Endodermal cell (in vitro differentiated cells): ENCODE measurements around the gene DPEP2NB. TPM values are rescaled to one million over a fixed set of nuclear protein-coding genes. Genes with fewer than 3 reads are reported as not detected.

Experiments
- DNase-seq: peaks from one replicate; pipeline ENCODE4 v3.0.0-alpha.2; 2017
- H3K27ac ChIP-seq: 2 replicates; pipeline ENCODE4 v1.5.1; 2013; ENCODE audit warnings: mild to moderate bottlenecking, low read depth, low read length, moderate library complexity
- H3K27me3 ChIP-seq: 2 replicates; pipeline ENCODE4 v1.6.1; 2013; ENCODE audit warnings: mild to moderate bottlenecking, low read length, moderate library complexity; ENCODE audit not compliant: insufficient read depth, control insufficient read depth, poor library complexity, severe bottlenecking
- H3K36me3 ChIP-seq: 2 replicates; pipeline ENCODE4 v1.7.0; 2013; ENCODE audit warnings: mild to moderate bottlenecking, low read length, moderate library complexity; ENCODE audit not compliant: control insufficient read depth, insufficient read depth
- H3K4me1 ChIP-seq: one replicate; pipeline ENCODE4 v1.7.0; 2013; ENCODE audit warnings: low read length; ENCODE audit not compliant: control insufficient read depth, insufficient read depth
- H3K4me3 ChIP-seq: 2 replicates; pipeline ENCODE4 v1.5.1; 2013; ENCODE audit warnings: mild to moderate bottlenecking, low read length, moderate library complexity
- H3K9ac ChIP-seq: 2 replicates; pipeline ENCODE4 v1.6.1; 2013; ENCODE audit warnings: mild to moderate bottlenecking, low read length, moderate library complexity; ENCODE audit not compliant: poor library complexity, severe bottlenecking; ENCODE audit errors: extremely low read depth
- H3K9me3 ChIP-seq: 2 replicates; pipeline ENCODE4 v1.6.1; 2013; ENCODE audit warnings: mild to moderate bottlenecking, low read length, moderate library complexity; ENCODE audit not compliant: control insufficient read depth
- H3K27ac Mint-ChIP-seq: 2 replicates; pipeline ENCODE4 v1.8.0; 2020; ENCODE audit warnings: mixed read lengths
- H3K27me3 Mint-ChIP-seq: 2 replicates; pipeline ENCODE4 v1.8.0; 2021; ENCODE audit warnings: mild to moderate bottlenecking, mixed read lengths; ENCODE audit not compliant: insufficient read depth
- H3K36me3 Mint-ChIP-seq: 2 replicates; pipeline ENCODE4 v1.8.0; 2020; ENCODE audit warnings: low read depth, mixed read lengths
- H3K4me1 Mint-ChIP-seq: 2 replicates; pipeline ENCODE4 v1.8.0; 2020; ENCODE audit warnings: mixed read lengths
- H3K4me3 Mint-ChIP-seq: 2 replicates; pipeline ENCODE4 v1.8.0; 2020; ENCODE audit warnings: mild to moderate bottlenecking, moderate library complexity, mixed read lengths
- H3K9me3 Mint-ChIP-seq: 2 replicates; pipeline ENCODE4 v1.8.0; 2020; ENCODE audit warnings: mild to moderate bottlenecking, mixed read lengths
- CTCF ChIP-seq: fragments of 200-600 bp; sonication (generic); conservative IDR thresholded peaks from 2 replicates; pipeline ENCODE4 v1.5.0; 2021; ENCODE audit warnings: antibody characterized with exemption, mild to moderate bottlenecking
- WGBS, 2 experiments: methylation state at CpG; one replicate each; pipeline versions ENCODE4 v1.1.5 to v1.1.7; 2013; ENCODE audit warnings: missing lambda C conversion rate in 2 of 2, mixed read lengths in 1 of 2; ENCODE audit not compliant: insufficient coverage in 1 of 2, insufficient read length in 1 of 2; 5-methylcytosine and 5-hydroxymethylcytosine counted together
- long read RNA-seq, 4 experiments: library from polyadenylated mRNA in 2 of 4; library from RNA in 1 of 4; library from capped mRNA in 1 of 4; stranded (forward) in 3 of 4; unstranded in 1 of 4; transcript quantifications; one replicate each; pipeline ENCODE4 v2.0.0, GENCODE V29; 2020 to 2021; ENCODE audit warnings: inconsistent platforms in 1 of 4
- polyA plus RNA-seq, 2 experiments: library from polyadenylated mRNA; stranded (reverse); fragments of 50-300 nt; gene quantifications; one replicate each; pipeline ENCODE4 v1.2.3, GENCODE V29; 2013
- total RNA-seq, 2 donors: library from RNA; stranded (reverse); fragmentation: NEBNext Ultra II Directional in 1 of 2; extraction: Animal tissue kit (Norgen Biotek cat#: 25700) in 1 of 2; gene quantifications; 2 replicates in 1 of 2; 3 replicates in 1 of 2; pipeline ENCODE4 v1.2.1, GENCODE V29; 2021

DPEP2NB gene
- not detected for total RNA-seq
- polyA plus RNA-seq (2013, experiment 1 of 2): not detected
- not detected for polyA plus RNA-seq (2013, experiment 2 of 2)
- long read RNA-seq, experiment 1: 0 reads
- long read RNA-seq, experiment 2: 0 reads
- long read RNA-seq, experiment 3: 0 reads
- long read RNA-seq, experiment 4: 0 reads

GRCh38 chr16:68015681-68016080 is at the start of gene DPEP2NB:
TSS of gene DPEP2NB (minus strand) at chr16:68015911. CDS start at chr16:68015770, 141 bp downstream.
- no peak within 1 kb of the TSS for H3K27ac Mint-ChIP-seq
- no peaks in the 10 kb centered on the region for H3K36me3 Mint-ChIP-seq
- Histone ChIP-seq H3K36me3 (no peaks in the 10 kb centered on the region), H3K27me3 (no peaks in the 10 kb centered on the region), H3K9me3 (no peaks in the 10 kb centered on the region), H3K27ac (no peak within 1 kb of the TSS), H3K9ac (no peak within 1 kb of the TSS), H3K4me3 (no peak within 1 kb of the TSS), H3K4me1 (no peaks in the 10 kb centered on the region)
- 91 to 95% methylated on average over 4 to 5 of the region's 5 CpGs for WGBS, 2 experiments
- DNase-seq: no peak
- peaks cover 20% of the 10 kb centered on the region for H3K4me1 Mint-ChIP-seq
- no peak for TF ChIP-seq CTCF
- H3K4me3 Mint-ChIP-seq: no peak within 1 kb of the TSS
- no peaks in the 10 kb centered on the region for H3K9me3 Mint-ChIP-seq
- peaks cover 4% of the 10 kb centered on the region for H3K27me3 Mint-ChIP-seq

GRCh38 chr16:68064791-68065365 is 49.2 kb upstream of the DPEP2NB start:
- peak; percentile 92 for DNase-seq
- H3K27ac ChIP-seq: no peak overlapping the region
- H3K9me3 ChIP-seq: no peaks in the 10 kb centered on the region
- H3K27me3 ChIP-seq: no peaks in the 10 kb centered on the region
- peaks cover 41% of the 10 kb centered on the region for H3K36me3 ChIP-seq
- H3K9me3 Mint-ChIP-seq: no peaks in the 10 kb centered on the region
- no peak overlapping the region for H3K4me3 Mint-ChIP-seq
- H3K4me1 Mint-ChIP-seq: no peaks in the 10 kb centered on the region
- H3K27ac Mint-ChIP-seq: no peak overlapping the region
- H3K36me3 Mint-ChIP-seq: peaks cover 28% of the 10 kb centered on the region
- TF ChIP-seq CTCF: peak; percentile 89
- WGBS, 2 experiments: 50 to 100% methylated on average over 1 to 2 of the region's 2 CpGs
- no peaks in the 10 kb centered on the region for H3K4me1 ChIP-seq
- no peaks in the 10 kb centered on the region for H3K27me3 Mint-ChIP-seq
- H3K4me3 ChIP-seq: no peak overlapping the region
- H3K9ac ChIP-seq: no peak overlapping the region

DNA sequence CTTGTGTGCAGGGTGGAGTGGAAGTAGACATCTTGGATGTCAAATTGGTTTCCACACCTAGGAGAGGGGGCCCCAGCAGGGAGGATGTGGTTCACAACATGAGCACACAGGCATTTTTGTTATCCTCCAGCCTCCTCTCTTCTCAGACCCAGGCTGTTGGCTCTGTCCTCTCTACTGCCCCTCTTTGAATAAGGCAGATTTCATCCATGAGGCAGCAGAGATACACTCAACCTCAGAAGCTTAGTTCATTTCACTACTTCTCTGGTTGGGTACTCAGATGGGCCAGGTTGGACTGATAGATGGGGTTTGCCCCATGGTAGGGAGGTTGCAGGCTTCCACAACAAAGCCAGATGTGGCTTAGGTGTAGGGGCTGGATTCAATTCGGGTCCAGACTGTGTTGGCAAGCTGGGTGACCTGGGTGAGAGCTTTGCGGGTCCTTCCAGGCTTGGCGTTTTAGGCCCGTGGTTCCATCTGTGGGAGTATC is 47.2 kb upstream of the DPEP2NB start:
- peaks cover 26% of the 10 kb centered on the region for H3K36me3 Mint-ChIP-seq
- no peaks in the 10 kb centered on the region for H3K9me3 Mint-ChIP-seq
- no peak overlapping the region for H3K9ac ChIP-seq
- H3K4me3 ChIP-seq: no peak overlapping the region
- no peak for TF ChIP-seq CTCF
- no peak overlapping the region for H3K27ac Mint-ChIP-seq
- no peaks in the 10 kb centered on the region for H3K27me3 ChIP-seq
- no peaks in the 10 kb centered on the region for H3K27me3 Mint-ChIP-seq
- no peaks in the 10 kb centered on the region for H3K4me1 ChIP-seq
- H3K4me1 Mint-ChIP-seq: no peaks in the 10 kb centered on the region
- H3K36me3 ChIP-seq: peaks cover 48% of the 10 kb centered on the region
- no peak overlapping the region for H3K4me3 Mint-ChIP-seq
- no peaks in the 10 kb centered on the region for H3K9me3 ChIP-seq
- 97% methylated on average over 4 of the region's 4 CpGs; no CpG with 5 or more reads in 1 of the 2 experiments for WGBS, 2 experiments
- no peak for DNase-seq
- H3K27ac ChIP-seq: no peak overlapping the region
